Kidney epithelial cell (primary cell): Measurements from ENCODE around the gene PCSK1N. TPM values are rescaled to one million over a fixed set of nuclear protein-coding genes. Genes with fewer than 3 reads are reported as not detected.

Experiments used
- DNase-seq: peaks from one replicate; pipeline ENCODE4 v3.0.0-alpha.2; 2010; ENCODE audit warnings: low read depth
- H3K27me3 ChIP-seq: 2 replicates; pipeline ENCODE4 v1.6.0; 2011; ENCODE audit warnings: low read length; ENCODE audit not compliant: control insufficient read depth, insufficient read depth
- H3K36me3 ChIP-seq: 2 replicates; pipeline ENCODE4 v1.5.1; 2011; ENCODE audit warnings: low read length; ENCODE audit not compliant: control insufficient read depth, insufficient read depth
- H3K4me3 ChIP-seq: 2 replicates; pipeline ENCODE4 v1.5.1; 2011; ENCODE audit warnings: low read depth, mild to moderate bottlenecking, control low read depth, low read length
- CTCF ChIP-seq: IDR thresholded peaks from 2 replicates; pipeline ENCODE4 v1.5.1; 2011; ENCODE audit warnings: mild to moderate bottlenecking, moderate library complexity, low read length, control low read depth, inconsistent platforms; ENCODE audit not compliant: insufficient read depth, poor library complexity, severe bottlenecking
- total RNA-seq: library from RNA; depleted of rRNA; stranded (reverse); fragments of >200 nt; gene quantifications from 2 replicates; pipeline ENCODE4 v1.2.3, GENCODE V29; 2015

The PCSK1N gene
- total RNA-seq, 1 donor from 2014 or later, result 42.5 TPM

- Histone ChIP-seq H3K4me3 (no peak overlapping the region), H3K27me3 (no peaks in the 10 kb centered on the region), H3K36me3 (no peaks in the 10 kb centered on the region)
- DNase-seq, result no peak
- no peak for TF ChIP-seq CTCF
Measured at GRCh38 chrX:48852857-48853256, 17.4 kb upstream of the PCSK1N start.

- TF ChIP-seq CTCF, result no peak
- Histone ChIP-seq H3K36me3 (no peaks in the 10 kb centered on the region), H3K27me3 (no peaks in the 10 kb centered on the region), H3K4me3 (no peak overlapping the region)
- no peak for DNase-seq
Measured at GRCh38 chrX:48848847-48849246, 13.4 kb upstream of the PCSK1N start.

GRCh38 chrX:48839686-48840085 lies 4.3 kb upstream of the PCSK1N start:
- H3K27me3 ChIP-seq, result peaks cover 4% of the 10 kb centered on the region
- H3K36me3 ChIP-seq, result no peaks in the 10 kb centered on the region
- no peak for DNase-seq
- TF ChIP-seq CTCF, result no peak
- no peak overlapping the region for H3K4me3 ChIP-seq

- DNase-seq, result no peak
- Histone ChIP-seq H3K36me3 (no peaks in the 10 kb centered on the region), H3K4me3 (no peak overlapping the region), H3K27me3 (peaks cover 8% of the 10 kb centered on the region)
- TF ChIP-seq CTCF, result no peak
Measured at GRCh38 chrX:48834383-48834709, 1.1 kb downstream of the PCSK1N start.

GRCh38 chrX:48833542-48834138 lies 1.8 kb downstream of the PCSK1N start:
- Histone ChIP-seq H3K36me3 (no peaks in the 10 kb centered on the region), H3K27me3 (peaks cover 8% of the 10 kb centered on the region), H3K4me3 (no peak overlapping the region)
- no peak for TF ChIP-seq CTCF
- DNase-seq, result no peak

- no peak for TF ChIP-seq CTCF
- Histone ChIP-seq H3K4me3 (no peak overlapping the region), H3K36me3 (no peaks in the 10 kb centered on the region), H3K27me3 (peaks cover 15% of the 10 kb centered on the region)
- no peak for DNase-seq
Measured at GRCh38 chrX:48831909-48832291, 3.5 kb downstream of the PCSK1N start.
